Measurements from ENCODE around the gene MRPL20.

- TF ChIP-seq, protein P1, sequence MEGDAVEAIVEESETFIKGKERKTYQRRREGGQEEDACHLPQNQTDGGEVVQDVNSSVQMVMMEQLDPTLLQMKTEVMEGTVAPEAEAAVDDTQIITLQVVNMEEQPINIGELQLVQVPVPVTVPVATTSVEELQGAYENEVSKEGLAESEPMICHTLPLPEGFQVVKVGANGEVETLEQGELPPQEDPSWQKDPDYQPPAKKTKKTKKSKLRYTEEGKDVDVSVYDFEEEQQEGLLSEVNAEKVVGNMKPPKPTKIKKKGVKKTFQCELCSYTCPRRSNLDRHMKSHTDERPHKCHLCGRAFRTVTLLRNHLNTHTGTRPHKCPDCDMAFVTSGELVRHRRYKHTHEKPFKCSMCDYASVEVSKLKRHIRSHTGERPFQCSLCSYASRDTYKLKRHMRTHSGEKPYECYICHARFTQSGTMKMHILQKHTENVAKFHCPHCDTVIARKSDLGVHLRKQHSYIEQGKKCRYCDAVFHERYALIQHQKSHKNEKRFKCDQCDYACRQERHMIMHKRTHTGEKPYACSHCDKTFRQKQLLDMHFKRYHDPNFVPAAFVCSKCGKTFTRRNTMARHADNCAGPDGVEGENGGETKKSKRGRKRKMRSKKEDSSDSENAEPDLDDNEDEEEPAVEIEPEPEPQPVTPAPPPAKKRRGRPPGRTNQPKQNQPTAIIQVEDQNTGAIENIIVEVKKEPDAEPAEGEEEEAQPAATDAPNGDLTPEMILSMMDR (IDR thresholded peaks at IDR 0.05), result no peak
- TF ChIP-seq POLR2A (IDR thresholded peaks at IDR 0.05), result no peak
These were observed 12.3 kb upstream of the MRPL20 start for GRCh38 chr1:1419363-1419812.
